22Rv1 (cell line): ENCODE data around the gene MRPL19.

Experiments used
- CTCF ChIP-seq: fragments of 450-650 bp; IDR thresholded peaks from 2 replicates; pipeline ENCODE4 v1.5.1; 2017; ENCODE audit warnings: mild to moderate bottlenecking
- ZFX ChIP-seq: fragments of 450-650 bp; IDR thresholded peaks from 2 replicates; pipeline ENCODE4 v1.6.1; 2017; ENCODE audit warnings: antibody characterized with exemption, borderline replicate concordance

- TF ChIP-seq CTCF (no peak), ZFX (no peak)
These were observed 10.0 kb downstream of the MRPL19 start for GRCh38 chr2:75656563-75656962.
